Prostate gland (tissue), 2 donors: Measurements from ENCODE around the gene TIMM10B. TPM values are rescaled to one million over a fixed set of nuclear protein-coding genes. Genes with fewer than 3 reads are reported as not detected.

Source experiments
- DNase-seq: peaks from one replicate; pipeline ENCODE4 v3.0.0-alpha.2; 2019; ENCODE audit warnings: low spot score
- H3K27ac ChIP-seq, 2 donors: fragments of 200-600 bp; sonication (generic); 2 replicates each; pipeline ENCODE4 v1.5.1; 2017 to 2019
- H3K27me3 ChIP-seq: fragments of 200-600 bp; sonication (generic); replicated peaks from 2 replicates; pipeline ENCODE4 v1.5.1; 2019; ENCODE audit not compliant: insufficient read depth
- H3K36me3 ChIP-seq, 2 donors: fragments of 200-600 bp; sonication (generic); 1 replicate in 1 of 2; 2 replicates in 1 of 2; pipeline versions ENCODE4 v1.5.1 to v1.8.1; 2017 to 2019
- H3K4me1 ChIP-seq: fragments of 200-600 bp; sonication (generic); replicated peaks from 2 replicates; pipeline ENCODE4 v1.5.1; 2019
- H3K4me3 ChIP-seq, 2 donors: fragments of 200-600 bp; sonication (generic); 2 replicates each; pipeline ENCODE4 v1.5.1; 2017 to 2019
- H3K9me3 ChIP-seq: fragments of 200-600 bp; sonication (generic); 2 replicates; pipeline ENCODE4 v1.5.1; 2017
- POLR2A ChIP-seq: fragments of 450-650 bp; IDR thresholded peaks from one replicate; pipeline ENCODE4 v1.6.1; 2016; ENCODE audit warnings: antibody characterized with exemption, mild to moderate bottlenecking
- POLR2AphosphoS5 ChIP-seq: sonication (generic); formaldehyde crosslinking; IDR thresholded peaks from one replicate; pipeline ENCODE4 v1.6.1; 2017; ENCODE audit warnings: antibody characterized with exemption
- WGBS: methylation state at CpG from one replicate; pipeline ENCODE4 v1.1.5; 2018; 5-methylcytosine and 5-hydroxymethylcytosine counted together
- intact Hi-C: fragments of 100-400 bp; cut with DNase I; formaldehyde crosslinking; loops from one replicate; pipeline ENCODE4 v1.14.2; 2022
- total RNA-seq, 2 donors: library from RNA; depleted of rRNA; stranded (reverse); fragments of >200 nt; gene quantifications; one replicate each; pipeline ENCODE4 v1.1.0, GENCODE V29; 2016
- TF ChIP-seq, protein P1 (sequence below), 4 experiments: fragments of 200-600 bp in 2 of 4; fragments of 450-650 bp in 2 of 4; sonication (generic) in 2 of 4; IDR thresholded peaks; 1 replicate in 3 of 4; 2 replicates in 1 of 4; pipeline ENCODE4 v1.5.1; 2016 to 2019; ENCODE audit warnings: antibody characterized with exemption in 4 of 4, mild to moderate bottlenecking in 2 of 4, moderate library complexity in 2 of 4

Gene TIMM10B
- total RNA-seq, 2 donors from 2014 or later: 29.4 to 35.6 TPM

DNA sequence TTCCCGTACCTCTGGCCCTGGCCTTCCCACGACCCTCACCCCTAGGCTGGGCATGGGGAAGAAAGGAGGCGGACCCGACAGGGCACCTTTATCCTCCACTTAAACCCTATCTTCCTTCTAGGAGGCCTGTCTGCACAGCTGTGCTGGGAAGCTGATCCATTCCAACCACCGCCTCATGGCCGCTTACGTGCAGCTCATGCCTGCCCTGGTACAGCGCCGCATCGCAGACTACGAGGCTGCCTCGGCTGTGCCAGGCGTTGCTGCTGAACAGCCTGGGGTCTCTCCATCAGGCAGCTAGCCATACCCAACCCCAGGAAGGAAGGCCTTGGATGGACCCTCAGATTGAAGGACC lies 599 bp downstream of the TIMM10B start:
- peak overlapping the region; percentile 62 to 75 for H3K4me3 ChIP-seq
- intact Hi-C loops: loop anchor here (5.0 kb wide), 2 partner anchors 120 to 200 kb away; partner anchors contain the start of genes ILK, MRPL17 and RRP8
- 6% methylated on average over 13 of the region's 13 CpGs for WGBS
- TF ChIP-seq POLR2AphosphoS5: no peak
- no peak for TF ChIP-seq POLR2A
- TF ChIP-seq, protein P1, sequence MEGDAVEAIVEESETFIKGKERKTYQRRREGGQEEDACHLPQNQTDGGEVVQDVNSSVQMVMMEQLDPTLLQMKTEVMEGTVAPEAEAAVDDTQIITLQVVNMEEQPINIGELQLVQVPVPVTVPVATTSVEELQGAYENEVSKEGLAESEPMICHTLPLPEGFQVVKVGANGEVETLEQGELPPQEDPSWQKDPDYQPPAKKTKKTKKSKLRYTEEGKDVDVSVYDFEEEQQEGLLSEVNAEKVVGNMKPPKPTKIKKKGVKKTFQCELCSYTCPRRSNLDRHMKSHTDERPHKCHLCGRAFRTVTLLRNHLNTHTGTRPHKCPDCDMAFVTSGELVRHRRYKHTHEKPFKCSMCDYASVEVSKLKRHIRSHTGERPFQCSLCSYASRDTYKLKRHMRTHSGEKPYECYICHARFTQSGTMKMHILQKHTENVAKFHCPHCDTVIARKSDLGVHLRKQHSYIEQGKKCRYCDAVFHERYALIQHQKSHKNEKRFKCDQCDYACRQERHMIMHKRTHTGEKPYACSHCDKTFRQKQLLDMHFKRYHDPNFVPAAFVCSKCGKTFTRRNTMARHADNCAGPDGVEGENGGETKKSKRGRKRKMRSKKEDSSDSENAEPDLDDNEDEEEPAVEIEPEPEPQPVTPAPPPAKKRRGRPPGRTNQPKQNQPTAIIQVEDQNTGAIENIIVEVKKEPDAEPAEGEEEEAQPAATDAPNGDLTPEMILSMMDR (IDR thresholded peaks at IDR 0.05): no peak
- no peaks in the 10 kb centered on the region for H3K9me3 ChIP-seq
- H3K4me1 ChIP-seq: peaks cover 16% of the 10 kb centered on the region
- H3K27me3 ChIP-seq: no peaks in the 10 kb centered on the region
- peak overlapping the region; percentile 94 for H3K27ac ChIP-seq
- peaks cover 0 to 10% of the 10 kb centered on the region in 2 donors for H3K36me3 ChIP-seq
- DNase-seq: no peak

DNA sequence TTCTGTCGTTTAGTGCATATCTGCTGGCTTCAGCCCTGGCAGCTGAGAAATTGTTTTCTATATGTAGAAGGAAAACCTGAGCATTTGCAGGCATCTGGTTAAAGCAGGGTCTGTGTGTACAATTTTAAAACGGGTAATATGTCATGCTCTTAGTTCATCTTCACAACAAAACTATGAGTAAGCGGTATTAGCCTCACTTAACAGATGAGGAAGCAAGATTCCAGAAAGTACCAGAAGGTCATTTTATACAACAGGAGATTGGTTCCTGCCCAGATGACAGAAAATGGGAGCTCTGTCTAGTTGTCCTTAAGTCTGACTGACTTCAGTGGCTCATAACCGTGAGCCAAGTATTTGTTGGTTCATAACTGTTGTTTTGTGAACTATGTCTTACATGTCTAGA lies 1.1 kb downstream of the TIMM10B start:
- Histone ChIP-seq H3K36me3 (peaks cover 0 to 9% of the 10 kb centered on the region in 2 donors), H3K27me3 (no peaks in the 10 kb centered on the region), H3K4me3 (peak overlapping the region in 1 of 2 donors; percentile 62), H3K9me3 (no peaks in the 10 kb centered on the region), H3K4me1 (peaks cover 16% of the 10 kb centered on the region), H3K27ac (no peak overlapping the region)
- WGBS: 83% methylated on average over 4 of the region's 4 CpGs
- intact Hi-C loops: loop anchor here (5.0 kb wide), 2 partner anchors 120 to 200 kb away; partner anchors contain the start of genes ILK, MRPL17 and RRP8
- no peak for DNase-seq
- TF ChIP-seq, protein P1 (IDR thresholded peaks at IDR 0.05): no peak
- TF ChIP-seq POLR2AphosphoS5: no peak
- no peak for TF ChIP-seq POLR2A

DNA sequence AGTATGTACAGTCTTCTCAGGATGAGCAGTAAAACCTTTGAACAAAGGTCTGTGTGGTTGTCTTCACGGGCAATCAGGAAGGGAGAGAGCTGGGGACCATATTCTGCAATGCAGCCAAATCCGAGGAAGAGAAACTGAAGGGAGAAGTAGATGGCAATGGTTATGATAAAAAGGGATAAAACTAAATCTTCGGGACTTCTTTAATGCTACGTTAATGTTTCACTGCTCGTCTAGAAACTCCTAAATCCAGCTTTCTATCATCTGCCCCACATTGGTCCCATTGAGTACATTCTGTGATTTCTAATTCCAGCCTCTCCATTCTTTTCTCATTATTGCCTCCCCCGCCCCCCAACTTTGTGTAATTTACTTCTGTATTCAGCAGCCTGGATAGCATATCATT lies 1.7 kb downstream of the TIMM10B start:
- no peak for TF ChIP-seq POLR2AphosphoS5
- TF ChIP-seq, protein P1 (IDR thresholded peaks at IDR 0.05): no peak
- TF ChIP-seq POLR2A: no peak
- H3K9me3 ChIP-seq: no peaks in the 10 kb centered on the region
- no peak for DNase-seq
- 82% methylated on average over 6 of the region's 6 CpGs for WGBS
- intact Hi-C loops: loop anchor here (5.0 kb wide), 2 partner anchors 119 to 199 kb away; partner anchors contain the start of genes ILK, MRPL17 and RRP8
- H3K27ac ChIP-seq: no peak overlapping the region
- H3K4me1 ChIP-seq: peaks cover 16% of the 10 kb centered on the region
- peaks cover 0 to 4% of the 10 kb centered on the region in 2 donors for H3K36me3 ChIP-seq
- no peaks in the 10 kb centered on the region for H3K27me3 ChIP-seq
- H3K4me3 ChIP-seq: no peak overlapping the region

DNA sequence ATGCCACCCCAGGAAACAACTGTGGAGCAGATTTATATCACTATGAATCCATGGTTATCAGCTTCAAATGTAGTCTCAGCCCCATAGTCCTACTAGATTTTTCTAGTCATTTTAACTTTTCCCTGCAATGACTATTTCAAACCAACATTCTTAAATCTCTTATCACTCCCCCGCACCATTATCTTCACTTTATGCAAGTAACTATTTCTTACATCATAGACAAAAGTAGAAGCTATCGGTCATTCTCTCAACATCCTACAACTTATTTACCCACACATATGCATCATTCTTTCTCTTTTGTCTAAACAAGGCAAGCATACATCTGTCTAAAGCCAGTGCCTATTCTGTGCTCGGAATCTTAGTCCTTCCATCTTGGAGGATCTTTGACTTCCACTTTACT lies 4.4 kb downstream of the TIMM10B start:
- no peaks in the 10 kb centered on the region for H3K9me3 ChIP-seq
- H3K27ac ChIP-seq: no peak overlapping the region
- TF ChIP-seq, protein P1 (IDR thresholded peaks at IDR 0.05): no peak
- TF ChIP-seq POLR2AphosphoS5 (no peak), POLR2A (no peak)
- DNase-seq: no peak
- no peak overlapping the region for H3K4me3 ChIP-seq
- peaks cover 8% of the 10 kb centered on the region for H3K4me1 ChIP-seq
- H3K36me3 ChIP-seq: no peaks in the 10 kb centered on the region
- H3K27me3 ChIP-seq: no peaks in the 10 kb centered on the region
- 71% methylated on average over 3 of the region's 3 CpGs for WGBS
- intact Hi-C loops: no loop called here

DNA sequence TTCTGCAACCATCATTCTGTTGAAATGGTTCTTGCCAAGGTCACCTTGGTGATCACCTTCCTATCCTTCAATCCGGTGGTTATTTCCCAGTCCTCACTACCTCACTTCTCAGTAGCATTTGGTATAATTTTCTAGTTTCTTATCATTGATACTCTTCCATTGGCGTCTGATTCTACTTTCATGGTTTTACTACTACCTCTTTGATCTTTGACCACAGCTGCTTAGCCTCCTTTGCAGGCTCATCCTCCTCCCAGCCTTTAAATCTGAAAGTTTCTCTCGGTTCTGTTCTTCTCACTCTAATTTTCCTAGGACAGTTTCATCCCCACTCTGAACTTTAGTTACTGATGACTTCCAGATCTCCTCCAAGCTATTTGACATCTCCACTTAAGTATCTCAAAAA lies 5.0 kb downstream of the TIMM10B start:
- Histone ChIP-seq H3K27ac (no peak overlapping the region), H3K4me1 (peaks cover 8% of the 10 kb centered on the region), H3K4me3 (no peak overlapping the region), H3K9me3 (no peaks in the 10 kb centered on the region), H3K36me3 (no peaks in the 10 kb centered on the region), H3K27me3 (no peaks in the 10 kb centered on the region)
- WGBS: 85% methylated on average over 3 of the region's 3 CpGs
- TF ChIP-seq POLR2AphosphoS5 (no peak), POLR2A (no peak)
- TF ChIP-seq, protein P1 (IDR thresholded peaks at IDR 0.05): no peak
- DNase-seq: no peak
- intact Hi-C loops: no loop called here
